Middle frontal gyrus (tissue), 1 donor: Measurements from ENCODE around the gene NUMA1.

ENCODE experiments used
- DNase-seq: peaks from one replicate; pipeline ENCODE4 v3.0.0-alpha.2; 2015; ENCODE audit warnings: low spot score; ENCODE audit errors: extremely low spot score

The NUMA1 gene

GRCh38 chr11:72102162-72102561 lies 21.8 kb upstream of the NUMA1 start:
- no peak for DNase-seq

GRCh38 chr11:72100462-72100861 lies 20.1 kb upstream of the NUMA1 start:
- no peak for DNase-seq

- no peak for DNase-seq
Measured at GRCh38 chr11:72100009-72100408, 19.7 kb upstream of the NUMA1 start.

GRCh38 chr11:72098741-72099140 lies 18.4 kb upstream of the NUMA1 start:
- no peak for DNase-seq

- no peak for DNase-seq
Measured at GRCh38 chr11:72091292-72091691, 10.9 kb upstream of the NUMA1 start.

- DNase-seq: no peak
Measured at GRCh38 chr11:72088076-72088808, 7.9 kb upstream of the NUMA1 start.

GRCh38 chr11:72085621-72086351 lies 5.4 kb upstream of the NUMA1 start:
- DNase-seq: peak; percentile 42

GRCh38 chr11:72084965-72085364 lies 4.6 kb upstream of the NUMA1 start:
- no peak for DNase-seq

GRCh38 chr11:72084076-72084475 lies 3.7 kb upstream of the NUMA1 start:
- no peak for DNase-seq

- DNase-seq: no peak
Measured at GRCh38 chr11:72083414-72083813, 3.1 kb upstream of the NUMA1 start.

- DNase-seq: no peak
Measured at GRCh38 chr11:72081821-72082453, 1.6 kb upstream of the NUMA1 start.

GRCh38 chr11:72081184-72081644 lies 872 bp upstream of the NUMA1 start:
- no peak for DNase-seq

GRCh38 chr11:72079819-72080325 lies 470 bp downstream of the NUMA1 start:
- DNase-seq: no peak

GRCh38 chr11:72078477-72078876 lies 1.9 kb downstream of the NUMA1 start:
- no peak for DNase-seq

- DNase-seq: no peak
Measured at GRCh38 chr11:72075756-72076155, 4.6 kb downstream of the NUMA1 start.

GRCh38 chr11:72075109-72075508 lies 5.2 kb downstream of the NUMA1 start:
- DNase-seq: no peak

- no peak for DNase-seq
Measured at GRCh38 chr11:72072348-72072747, 8.0 kb downstream of the NUMA1 start.

- no peak for DNase-seq
Measured at GRCh38 chr11:72070491-72070890, 9.9 kb downstream of the NUMA1 start.

- DNase-seq: no peak
Measured at GRCh38 chr11:72069787-72070251, 10.5 kb downstream of the NUMA1 start.

- no peak for DNase-seq
Measured at GRCh38 chr11:72069200-72069599, 11.1 kb downstream of the NUMA1 start.

- no peak for DNase-seq
Measured at GRCh38 chr11:72067676-72068075, 12.7 kb downstream of the NUMA1 start.

- no peak for DNase-seq
Measured at GRCh38 chr11:72067266-72067665, 13.1 kb downstream of the NUMA1 start.
